ENCODE data around the gene TRAPPC3L. TPM values are rescaled to one million over a fixed set of nuclear protein-coding genes. Genes with fewer than 3 reads are reported as not detected.

TRAPPC3L gene
- total and polyA plus RNA-seq, 2 of the 13 experiments (the other 11 are each of a cell fraction or from before 2014, with no cell fraction given) = not detected

GRCh38 chr6:116570856-116571682, 25.6 kb upstream of the TRAPPC3L start, which contains the start of gene RWDD1 (continued):
- no peak for TF ChIP-seq PRDM4 (CRISPR knock-in tag; IDR thresholded peaks at IDR 0.05; ENCODE audit: borderline replicate concordance)
- TF ChIP-seq DNMT3B (CRISPR knock-in tag; conservative IDR thresholded peaks at IDR 0.05) = peak; percentile 35; the same call in 1 of the 2 replicates
- peak; percentile 96 for TF ChIP-seq CBX1 (IDR thresholded peaks at IDR 0.05; ENCODE audit: low read depth)
- no peak for TF ChIP-seq ZFYVE20 (CRISPR knock-in tag; IDR thresholded peaks at IDR 0.05; ENCODE audit: borderline replicate concordance, low read depth)
- TF ChIP-seq KDM3A (CRISPR knock-in tag; IDR thresholded peaks at IDR 0.05; ENCODE audit: low read depth) = peak; percentile 97
- TF ChIP-seq RARA (CRISPR knock-in tag; IDR thresholded peaks at IDR 0.05) = no peak; the same call in 1 of the 2 replicates
- no peak; the same call in 1 of the 2 replicates for TF ChIP-seq ETS1 (CRISPR knock-in tag; IDR thresholded peaks at IDR 0.05)
- no peak for TF ChIP-seq TEAD2 (CRISPR knock-in tag; IDR thresholded peaks at IDR 0.05)
- TF ChIP-seq NFKB2 (CRISPR knock-in tag; IDR thresholded peaks at IDR 0.05; ENCODE audit: borderline replicate concordance) = peak; percentile 93; the same call in 1 of the 2 replicates
- TF ChIP-seq FOXK1 (CRISPR knock-in tag; IDR thresholded peaks at IDR 0.05; ENCODE audit: borderline replicate concordance, low read depth) = peak; percentile 96
- TF ChIP-seq AKAP8 (CRISPR knock-in tag; IDR thresholded peaks at IDR 0.05) = peak; percentile 92
- TF ChIP-seq FOXP1 (IDR thresholded peaks at IDR 0.05) = no peak
- TF ChIP-seq FOXP1 (CRISPR knock-in tag; IDR thresholded peaks at IDR 0.05) = peak; percentile 41; the same call in 1 of the 2 replicates
- no peak for TF ChIP-seq PTBP1 (IDR thresholded peaks at IDR 0.05; ENCODE audit: low read depth, low read length, poor library complexity, severe bottlenecking)
- TF ChIP-seq SUZ12 (IDR thresholded peaks at IDR 0.05; ENCODE audit: low read depth, low read length) = no peak
- TF ChIP-seq ZNF607 (CRISPR knock-in tag; IDR thresholded peaks at IDR 0.05; ENCODE audit: borderline replicate concordance) = peak; percentile 94
- peak; percentile 95 for TF ChIP-seq POLR2G (IDR thresholded peaks at IDR 0.05; ENCODE audit: low read depth, low read length)
- no peak; the same call in 1 of the 2 replicates for TF ChIP-seq DDIT3 (CRISPR knock-in tag; IDR thresholded peaks at IDR 0.05)
- TF ChIP-seq HNRNPUL1 (IDR thresholded peaks at IDR 0.05; ENCODE audit: low read depth, low read length) = peak; percentile 65; the same call in 1 of the 2 replicates
- peak; percentile 88; the same call in 1 of the 2 replicates for TF ChIP-seq KLF12 (CRISPR knock-in tag; IDR thresholded peaks at IDR 0.05; ENCODE audit: borderline replicate concordance)
- TF ChIP-seq ZNF547 (CRISPR knock-in tag; IDR thresholded peaks at IDR 0.05) = peak; percentile 95
- TF ChIP-seq ZNF768 (CRISPR knock-in tag; IDR thresholded peaks at IDR 0.05) = peak; percentile 80
- TF ChIP-seq HNRNPL (IDR thresholded peaks at IDR 0.05; ENCODE audit: low read depth, low read length) = 0 out of 2 replicates have a peak, but pooled peaks have one; percentile 69
- peak; percentile 6; the same call in 1 of the 2 replicates for TF ChIP-seq PLSCR1 (CRISPR knock-in tag; IDR thresholded peaks at IDR 0.05; ENCODE audit: borderline replicate concordance)
- TF ChIP-seq YY1 (IDR thresholded peaks at IDR 0.05; ENCODE audit: insufficient read depth, insufficient replicate concordance, low read depth, low read length) = peak; percentile 87
- TF ChIP-seq SIX1 (CRISPR knock-in tag; IDR thresholded peaks at IDR 0.05; ENCODE audit: borderline replicate concordance) = peak; percentile 72
- TF ChIP-seq ELF3 (CRISPR knock-in tag; IDR thresholded peaks at IDR 0.05) = peak; percentile 79

Measured in HepG2 (cell line).